H1 (cell line): ENCODE data around the gene ISG20L2. TPM values are rescaled to one million over a fixed set of nuclear protein-coding genes. Genes with fewer than 3 reads are reported as not detected.

Experiments used
- CTCF ChIA-PET: fragments of 300-600 bp; sonication (Branson Sonifier 250); formaldehyde crosslinking; loops from one replicate; lab custom pipeline; 2021; ENCODE audit not compliant: partially characterized antibody; lab: Charles Lee
- POLR2A ChIA-PET: fragments of 300-600 bp; sonication (Branson Sonifier 250); formaldehyde crosslinking; loops from one replicate; lab custom pipeline; 2021; ENCODE audit warnings: inconsistent platforms; ENCODE audit not compliant: partially characterized antibody; lab: Charles Lee
- DNase-seq, 2 experiments: peaks; one replicate each; pipeline versions ENCODE4 v3.0.0 to v3.0.0-alpha.2; 2010 to 2022; ENCODE audit warnings: low spot score in 2 of 2, low read depth in 1 of 2, mixed read lengths in 1 of 2
- FAIRE-seq: peaks from 2 replicates; lab custom pipeline; 2011; peaks lifted over from hg19 to GRCh38; lab: Jason Lieb, UNC
- H2AFZ ChIP-seq: 2 replicates; pipeline ENCODE4 v1.8.1; 2012; ENCODE audit warnings: low read length, inconsistent platforms
- H2AK5ac ChIP-seq: 2 replicates; pipeline ENCODE4 v1.6.1; 2013; ENCODE audit warnings: low read depth, low read length
- H2BK120ac ChIP-seq: replicated peaks from 2 replicates; pipeline ENCODE3; 2013; ENCODE audit warnings: low read depth, low read length, inconsistent platforms
- H2BK12ac ChIP-seq: 2 replicates; pipeline ENCODE4 v1.6.1; 2013; ENCODE audit warnings: low read depth, low read length
- H2BK15ac ChIP-seq: 2 replicates; pipeline ENCODE4 v1.6.1; 2013; ENCODE audit warnings: low read length
- H2BK20ac ChIP-seq: 2 replicates; pipeline ENCODE4 v1.6.1; 2013; ENCODE audit warnings: low read length
- H2BK5ac ChIP-seq: 2 replicates; pipeline ENCODE4 v1.6.1; 2013; ENCODE audit warnings: low read depth, low read length
- H3K14ac ChIP-seq: 2 replicates; pipeline ENCODE4 v1.6.1; 2013; ENCODE audit warnings: inconsistent platforms; ENCODE audit not compliant: insufficient read length
- H3K18ac ChIP-seq: 2 replicates; pipeline ENCODE4 v1.6.1; 2013; ENCODE audit warnings: low read length; ENCODE audit errors: extremely low read depth
- H3K23ac ChIP-seq: 2 replicates; pipeline ENCODE4 v1.6.1; 2013; ENCODE audit warnings: inconsistent platforms; ENCODE audit not compliant: insufficient read length
- H3K23me2 ChIP-seq: 2 replicates; pipeline ENCODE4 v1.6.1; 2013; ENCODE audit warnings: low read depth, low read length
- H3K27ac ChIP-seq: 2 replicates; pipeline ENCODE4 v1.6.1; 2011; ENCODE audit warnings: low read depth, low read length, inconsistent platforms
- H3K27me3 ChIP-seq, 4 experiments: replicated peaks in 1 of 4; 1 replicate in 1 of 4; 2 replicates in 3 of 4; pipeline versions ENCODE4 v1.6.1 to v1.8.1; 2011 to 2013; ENCODE audit warnings: low read length in 3 of 4, mild to moderate bottlenecking in 3 of 4, inconsistent platforms in 2 of 4, mixed read lengths in 2 of 4, moderate library complexity in 1 of 4; ENCODE audit not compliant: control insufficient read depth in 3 of 4, insufficient read depth in 3 of 4; ENCODE audit errors: extremely low read depth in 1 of 4
- H3K36me3 ChIP-seq, 4 experiments: 2 replicates each; pipeline versions ENCODE4 v1.6.1 to v1.8.1; 2011 to 2013; ENCODE audit warnings: mild to moderate bottlenecking in 4 of 4, low read length in 3 of 4, moderate library complexity in 2 of 4, control low read depth in 1 of 4, inconsistent platforms in 1 of 4; ENCODE audit not compliant: insufficient read depth in 4 of 4, control insufficient read depth in 2 of 4
- H3K4ac ChIP-seq: replicated peaks from 2 replicates; pipeline ENCODE3; 2013; ENCODE audit warnings: low read length, low read depth, mixed read lengths, inconsistent platforms; ENCODE audit not compliant: insufficient read length
- H3K4me1 ChIP-seq, 4 experiments: replicated peaks in 1 of 4; 1 replicate in 1 of 4; 2 replicates in 3 of 4; pipeline versions ENCODE4 v1.6.1 to v1.8.1; 2011 to 2013; ENCODE audit warnings: low read length in 3 of 4, inconsistent platforms in 2 of 4, mixed read lengths in 1 of 4; ENCODE audit not compliant: insufficient read depth in 4 of 4, control insufficient read depth in 3 of 4
- H3K4me2 ChIP-seq, 2 experiments: 2 replicates each; pipeline versions ENCODE4 v1.6.1 to v1.8.1; 2011 to 2013; ENCODE audit warnings: low read depth in 2 of 2, low read length in 2 of 2, control low read depth in 1 of 2, inconsistent platforms in 1 of 2, mild to moderate bottlenecking in 1 of 2; ENCODE audit not compliant: insufficient read depth in 1 of 2
- H3K4me3 ChIP-seq, 4 experiments: fragments of 200-600, 300-600 bp in 1 of 4; sonication (generic), shearing (Covaris generic), sonication (Bioruptor Twin) in 1 of 4; 2 replicates each; pipeline versions ENCODE4 v1.5.1 to v1.8.1; 2011 to 2016; ENCODE audit warnings: low read length in 4 of 4, low read depth in 3 of 4, control low read depth in 2 of 4, inconsistent platforms in 2 of 4, mild to moderate bottlenecking in 2 of 4, mixed read lengths in 1 of 4, moderate library complexity in 1 of 4; ENCODE audit not compliant: insufficient read depth in 2 of 4; ENCODE audit errors: extremely low read depth in 1 of 4
- H3K56ac ChIP-seq: replicated peaks from 2 replicates; pipeline ENCODE3; 2013; ENCODE audit warnings: low read depth, mild to moderate bottlenecking, mixed read lengths, low read length, inconsistent platforms; ENCODE audit not compliant: insufficient read length
- H3K79me1 ChIP-seq: 2 replicates; pipeline ENCODE4 v1.6.1; 2013; ENCODE audit warnings: low read depth, low read length, control low read depth
- H3K79me2 ChIP-seq, 2 experiments: 2 replicates each; pipeline versions ENCODE4 v1.6.1 to v1.8.1; 2012 to 2013; ENCODE audit warnings: low read length in 2 of 2, mild to moderate bottlenecking in 2 of 2, inconsistent platforms in 1 of 2; ENCODE audit not compliant: insufficient read depth in 2 of 2, control insufficient read depth in 1 of 2
- H3K9ac ChIP-seq, 4 experiments: replicated peaks in 1 of 4; 1 replicate in 1 of 4; 2 replicates in 3 of 4; pipeline versions ENCODE4 v1.6.1 to v1.8.1; 2011 to 2013; ENCODE audit warnings: low read depth in 3 of 4, low read length in 3 of 4, control low read depth in 2 of 4, mild to moderate bottlenecking in 2 of 4, moderate library complexity in 2 of 4, inconsistent platforms in 1 of 4; ENCODE audit errors: extremely low read depth in 1 of 4
- H3K9me3 ChIP-seq, 2 experiments: 2 replicates each; pipeline versions ENCODE4 v1.6.1 to v1.8.1; 2012 to 2013; ENCODE audit warnings: mild to moderate bottlenecking in 2 of 2, moderate library complexity in 2 of 2, control low read depth in 1 of 2, inconsistent platforms in 1 of 2, low read depth in 1 of 2, low read length in 1 of 2, mixed read lengths in 1 of 2; ENCODE audit not compliant: insufficient read depth in 2 of 2
- H4K20me1 ChIP-seq, 2 experiments: replicated peaks in 1 of 2; 2 replicates each; pipeline versions ENCODE3 to v1.8.1; 2011 to 2013; ENCODE audit warnings: inconsistent platforms in 2 of 2, low read length in 2 of 2, mild to moderate bottlenecking in 1 of 2; ENCODE audit not compliant: insufficient read depth in 2 of 2, control insufficient read depth in 1 of 2
- H4K5ac ChIP-seq: 2 replicates; pipeline ENCODE4 v1.6.1; 2013; ENCODE audit warnings: low read length, low read depth, mixed read lengths, inconsistent platforms; ENCODE audit not compliant: insufficient read length
- H4K8ac ChIP-seq: 2 replicates; pipeline ENCODE4 v1.8.0; 2013; ENCODE audit warnings: mild to moderate bottlenecking, moderate library complexity, low read length, inconsistent platforms; ENCODE audit not compliant: insufficient read depth; ENCODE audit errors: extremely low read depth
- H4K91ac ChIP-seq: replicated peaks from 2 replicates; pipeline ENCODE3; 2013; ENCODE audit warnings: low read length, mixed read lengths, inconsistent platforms; ENCODE audit not compliant: insufficient read length
- ASH2L ChIP-seq: fragments of 200-600, 300-600 bp; sonication (generic); IDR thresholded peaks from one replicate; pipeline ENCODE4 v1.7.1; 2017; ENCODE audit warnings: low read length
- BCL11A ChIP-seq, 2 experiments: IDR thresholded peaks; one replicate each; pipeline ENCODE4 v1.6.1; 2011; ENCODE audit warnings: low read depth in 2 of 2, low read length in 2 of 2, mild to moderate bottlenecking in 2 of 2
- EGR1 ChIP-seq: IDR thresholded peaks from 2 replicates; pipeline ENCODE4 v1.6.1; 2011; ENCODE audit warnings: low read depth, low read length, borderline replicate concordance
- GABPA ChIP-seq: IDR thresholded peaks from 2 replicates; pipeline ENCODE4 v1.6.1; 2011; ENCODE audit warnings: mild to moderate bottlenecking, low read length, moderate library complexity, borderline replicate concordance; ENCODE audit not compliant: insufficient read depth
- KDM4A ChIP-seq: IDR thresholded peaks from one replicate; pipeline ENCODE4 v1.7.1; 2012; ENCODE audit warnings: low read depth, mild to moderate bottlenecking, moderate library complexity, low read length, inconsistent platforms; ENCODE audit not compliant: severe bottlenecking
- POU5F1 ChIP-seq: IDR thresholded peaks from 2 replicates; pipeline ENCODE4 v1.6.1; 2011; ENCODE audit warnings: low read depth, mild to moderate bottlenecking, low read length, moderate library complexity
- SAP30 ChIP-seq: fragments of 300-600 bp; sonication (generic); IDR thresholded peaks from 2 replicates; pipeline ENCODE4 v1.7.1; 2012; ENCODE audit warnings: low read length, moderate library complexity, mild to moderate bottlenecking, inconsistent platforms; ENCODE audit not compliant: insufficient read depth, insufficient replicate concordance
- SIN3A ChIP-seq, 2 experiments: IDR thresholded peaks in 1 of 2; conservative IDR thresholded peaks in 1 of 2; 2 replicates each; pipeline ENCODE4 v1.6.1; 2011 to 2012; ENCODE audit warnings: low read length in 2 of 2, improper control_type of control experiment in 1 of 2, low read depth in 1 of 2, mild to moderate bottlenecking in 1 of 2
- SIRT6 ChIP-seq: IDR thresholded peaks from one replicate; pipeline ENCODE4 v1.7.1; 2012; ENCODE audit warnings: low read length, inconsistent platforms
- SIX5 ChIP-seq: IDR thresholded peaks from 2 replicates; pipeline ENCODE4 v1.6.1; 2011; ENCODE audit warnings: mild to moderate bottlenecking, low read depth, low read length
- WGBS, 2 experiments: shearing (Covaris generic) in 1 of 2; methylation state at CpG; one replicate each; pipeline versions ENCODE4 v1.1.6 to v1.1.7; 2013 to 2015; ENCODE audit warnings: low lambda C conversion rate in 2 of 2, mixed read lengths in 2 of 2, inconsistent platforms in 1 of 2, low coverage in 1 of 2, missing lambda C conversion rate in 1 of 2; ENCODE audit not compliant: insufficient replicate concordance in 2 of 2, insufficient coverage in 1 of 2, insufficient read length in 1 of 2; ENCODE audit errors: extremely low coverage in 1 of 2, missing lambda C conversion rate in 1 of 2; 5-methylcytosine and 5-hydroxymethylcytosine counted together
- polyA plus RNA-seq, 7 experiments: library from polyadenylated mRNA; depleted of rRNA in 3 of 7; stranded (reverse) in 5 of 7; unstranded in 2 of 7; fragments of >200 nt in 5 of 7; fragments of 200-250 nt in 2 of 7; gene quantifications; 1 replicate in 5 of 7; 2 replicates in 1 of 7; 4 replicates in 1 of 7; pipeline versions ENCODE4 v1.2.1 to v1.2.3, GENCODE V29; 2011 to 2013; ENCODE audit warnings: missing spikeins in 2 of 7, mixed read lengths in 2 of 7
- total RNA-seq: library from RNA; stranded (reverse); fragmentation: NEBNext Ultra II Directional; extraction: Animal tissue kit (Norgen Biotek cat#: 25700); gene quantifications from 2 replicates; pipeline ENCODE4 v1.2.1, GENCODE V29; 2021
- TF ChIP-seq, protein P1 (sequence below): IDR thresholded peaks from 2 replicates; pipeline ENCODE4 v1.6.1; 2012; ENCODE audit warnings: inconsistent platforms
- TF ChIP-seq, protein P2 (sequence below): IDR thresholded peaks from 2 replicates; pipeline ENCODE4 v1.6.1; 2012; ENCODE audit warnings: inconsistent platforms

ISG20L2 gene
- total and polyA plus RNA-seq, 2 of the 8 experiments (the other 6 are each of a cell fraction or from before 2014, with no cell fraction given): 47.5 to 53.0 TPM

DNA sequence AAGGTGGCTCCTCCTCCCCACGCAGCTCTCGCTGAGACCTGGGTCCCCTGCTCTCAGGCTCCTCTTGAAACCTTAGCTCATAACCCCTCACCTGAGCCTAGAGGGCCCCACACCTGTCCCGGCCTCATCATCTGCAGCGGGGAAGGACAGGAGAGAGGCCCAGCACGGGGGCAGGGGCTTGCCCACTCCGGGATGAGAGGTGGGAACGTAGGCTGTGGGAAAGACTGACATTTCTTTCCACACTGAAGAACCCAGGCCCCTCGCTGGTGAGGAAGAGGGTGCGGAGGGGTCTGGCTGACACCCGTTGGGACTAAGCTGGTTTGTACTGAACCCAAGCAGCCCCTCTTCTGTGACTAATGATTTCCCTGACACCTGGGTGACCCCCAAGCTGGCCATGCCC lies 37.4 kb downstream of the ISG20L2 start:
- no peak overlapping the region for H3K9ac ChIP-seq
- no peak overlapping the region for H3K56ac ChIP-seq
- H3K79me2 ChIP-seq: no peaks in the 10 kb centered on the region
- no peaks in the 10 kb centered on the region for H4K20me1 ChIP-seq
- peak overlapping the region; percentile 48; the same call in 1 of the 2 replicates for H3K18ac ChIP-seq
- peak overlapping the region; percentile 78; the same call in 1 of the 2 replicates for H2BK12ac ChIP-seq
- no peak overlapping the region for H2BK120ac ChIP-seq
- H3K14ac ChIP-seq: no peak overlapping the region
- H3K23ac ChIP-seq: no peak overlapping the region
- CTCF ChIA-PET: interaction anchor here (0.6 to 66.0 kb wide), 25 partner anchors 4 to 236 kb away, joined by 3 to 4284 read pairs (median 11); partner anchors contain the start of genes BCAN, CRABP2, HAPLN2 and INSRR
- H4K91ac ChIP-seq: peak overlapping the region; percentile 49
- H3K9me3 ChIP-seq: no peaks in the 10 kb centered on the region
- DNase-seq: peak in 1 of 2 experiments; percentile 66
- no peak overlapping the region for H2BK15ac ChIP-seq
- H3K4me1 ChIP-seq: peaks cover 24 to 51% (median 38%) of the 10 kb centered on the region in 4 experiments
- WGBS, 2 experiments: 31% methylated on average over 9 of the region's 10 CpGs; no CpG with 5 or more reads in 1 of the 2 experiments
- no peaks in the 10 kb centered on the region for H3K36me3 ChIP-seq
- H3K4me3 ChIP-seq: peak overlapping the region in 2 of 4 experiments; percentile 7 to 49; a peak in 3 of 8 replicates
- peak overlapping the region; percentile 14 to 72 for H3K4me2 ChIP-seq
- H4K5ac ChIP-seq: peak overlapping the region; percentile 37
- no peak overlapping the region for H2AFZ ChIP-seq
- H3K27ac ChIP-seq: no peak overlapping the region
- no peak overlapping the region for H3K4ac ChIP-seq
- H2BK5ac ChIP-seq: peak overlapping the region; percentile 97; the same call in 1 of the 2 replicates
- POLR2A ChIA-PET: interaction anchor here (0.7 to 13.9 kb wide), 11 partner anchors 9 to 169 kb away, joined by 3 to 530 read pairs (median 8); partner anchors contain the start of genes CRABP2, HDGF, ISG20L2 and METTL25B
- peaks cover 10% of the 10 kb centered on the region; the same call in 1 of the 2 replicates for H3K23me2 ChIP-seq
- peaks cover 0 to 7% (median 0%) of the 10 kb centered on the region in 4 experiments; a peak in 2 of 7 replicates for H3K27me3 ChIP-seq
- H4K8ac ChIP-seq: no peak overlapping the region
- no peak for FAIRE-seq
- no peak overlapping the region; the same call in 1 of the 2 replicates for H2AK5ac ChIP-seq
- no peaks in the 10 kb centered on the region for H3K79me1 ChIP-seq
- H2BK20ac ChIP-seq: peak overlapping the region; percentile 87
- TF ChIP-seq, protein P1, sequence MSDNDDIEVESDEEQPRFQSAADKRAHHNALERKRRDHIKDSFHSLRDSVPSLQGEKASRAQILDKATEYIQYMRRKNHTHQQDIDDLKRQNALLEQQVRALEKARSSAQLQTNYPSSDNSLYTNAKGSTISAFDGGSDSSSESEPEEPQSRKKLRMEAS: no peak
- no peak for TF ChIP-seq SIX5
- TF ChIP-seq SIN3A (conservative IDR thresholded peaks at IDR 0.05 in 1 of 2, IDR thresholded peaks at IDR 0.05 in 1 of 2; ENCODE audit: low read depth in 1 of 2, low read length in 2 of 2): no peak
- no peak for TF ChIP-seq GABPA
- no peak for TF ChIP-seq KDM4A
- no peak for TF ChIP-seq ASH2L
- TF ChIP-seq SIRT6: no peak
- no peak for TF ChIP-seq BCL11A (IDR thresholded peaks at IDR 0.05; ENCODE audit: low read depth in 2 of 2, low read length in 2 of 2)
- TF ChIP-seq POU5F1: no peak
- TF ChIP-seq, protein P2, sequence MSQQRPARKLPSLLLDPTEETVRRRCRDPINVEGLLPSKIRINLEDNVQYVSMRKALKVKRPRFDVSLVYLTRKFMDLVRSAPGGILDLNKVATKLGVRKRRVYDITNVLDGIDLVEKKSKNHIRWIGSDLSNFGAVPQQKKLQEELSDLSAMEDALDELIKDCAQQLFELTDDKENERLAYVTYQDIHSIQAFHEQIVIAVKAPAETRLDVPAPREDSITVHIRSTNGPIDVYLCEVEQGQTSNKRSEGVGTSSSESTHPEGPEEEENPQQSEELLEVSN: no peak
- no peak for TF ChIP-seq SAP30
- TF ChIP-seq EGR1: no peak
